ENCODE results near the gene LSM8. TPM values are rescaled to one million over a fixed set of nuclear protein-coding genes. Genes with fewer than 3 reads are reported as not detected.

LSM8 gene
- total and polyA plus RNA-seq, 10 of the 15 experiments (the other 5 are each of a cell fraction or from before 2014, with no cell fraction given), result 46.9 to 173 (median 111) TPM

- no peak for TF ChIP-seq ATF3 (IDR thresholded peaks at IDR 0.05; ENCODE audit: borderline replicate concordance, extremely low read depth, low read depth, low read length)
- no peak for TF ChIP-seq KDM1A (IDR thresholded peaks at IDR 0.05; ENCODE audit: borderline replicate concordance)
- no peak for TF ChIP-seq POLR2AphosphoS2 (IDR thresholded peaks at IDR 0.05; ENCODE audit: low read depth, low read length)
- TF ChIP-seq ELK1 (IDR thresholded peaks at IDR 0.05; ENCODE audit: low read depth, low read length), result no peak
- no peak for TF ChIP-seq REST (IDR thresholded peaks at IDR 0.05; ENCODE audit: low read depth, low read length)
- TF ChIP-seq CEBPZ (IDR thresholded peaks at IDR 0.05; ENCODE audit: low read depth, low read length), result no peak
- TF ChIP-seq HCFC1 (IDR thresholded peaks at IDR 0.05; ENCODE audit: low read length), result no peak
- no peak for TF ChIP-seq RAD21 (IDR thresholded peaks at IDR 0.05; ENCODE audit: insufficient read depth, low read depth, low read length)
- TF ChIP-seq CBX3 (IDR thresholded peaks at IDR 0.05; ENCODE audit: borderline replicate concordance, low read depth), result no peak
- no peak for TF ChIP-seq NRF1 (conservative IDR thresholded peaks at IDR 0.05; ENCODE audit: low read depth, low read length)
- no peak for TF ChIP-seq USF2 (IDR thresholded peaks at IDR 0.05; ENCODE audit: borderline replicate concordance, low read depth, low read length)
- TF ChIP-seq RAD51 (IDR thresholded peaks at IDR 0.05), result no peak
- TF ChIP-seq RCOR1 (conservative IDR thresholded peaks at IDR 0.05; ENCODE audit: low read depth, low read length), result no peak
- H3K79me2 ChIP-seq (ENCODE audit: control insufficient read depth, insufficient read depth, low read length), result peaks cover 12% of the 10 kb centered on the region
- no peaks in the 10 kb centered on the region for H4K20me1 ChIP-seq (ENCODE audit: control insufficient read depth, insufficient read depth)
- H3K9me3 ChIP-seq (replicated peaks; ENCODE audit: control insufficient read depth, insufficient read depth, low read length), result no peaks in the 10 kb centered on the region
- no peaks in the 10 kb centered on the region for H3K36me3 ChIP-seq (ENCODE audit: control insufficient read depth in 2 of 2, insufficient read depth in 2 of 2, low read length in 1 of 2)
- ChIA-PET CTCF (interaction anchor here (2.0 kb wide), 1 partner anchor 16 kb away, joined by 7 read pairs; no protein-coding TSS in a partner anchor), RAD21 (ENCODE audit: unreplicated experiment) (no interaction called here), POLR2A (interaction anchor here (0.7 kb wide), 1 partner anchor 1166 kb away, joined by 4 read pairs; no protein-coding TSS in a partner anchor), SMC1A (ENCODE audit: uncharacterized antibody, unreplicated experiment) (no interaction called here)
- no peaks in the 10 kb centered on the region for H3K4me1 ChIP-seq (ENCODE audit: control insufficient read depth, insufficient read depth, low read length)
- DNase-seq (ENCODE audit: low read depth, low spot score) (no peak), ATAC-seq (no peak), FAIRE-seq (no peak)
- BruUV-seq (replicated peaks), result no TSS peak
- intact Hi-C loops (cut with micrococcal nuclease; ENCODE audit: unreplicated experiment), result no loop called here
- no peak overlapping the region for H3K9ac ChIP-seq (ENCODE audit: control insufficient read depth, insufficient read depth, low read length)
- H2AFZ ChIP-seq (ENCODE audit: control insufficient read depth, low read depth, low read length), result no peak overlapping the region
- 43% methylated on average over 1 of the region's 2 CpGs for WGBS (ENCODE audit: insufficient coverage, insufficient replicate concordance, low lambda C conversion rate, missing lambda C conversion rate)
- no peaks in the 10 kb centered on the region for H3K27me3 ChIP-seq (replicated peaks in 1 of 2; ENCODE audit: control insufficient read depth in 2 of 2, insufficient read depth in 2 of 2, low read length in 1 of 2)
- H3K4me3 ChIP-seq, result no peak overlapping the region
- in situ Hi-C loops (cut with MboI), result no loop called here
- no peak overlapping the region for H3K4me2 ChIP-seq (ENCODE audit: control insufficient read depth, insufficient read depth)
- H3K27ac ChIP-seq (ENCODE audit: control insufficient read depth, insufficient read depth), result no peak overlapping the region
These were observed 4.8 kb upstream of the LSM8 start for GRCh38 chr7:118179191-118179590.
